Epithelial cell of esophagus (primary cell): ENCODE data around the gene DSTN.

ENCODE experiments used
- DNase-seq: peaks from one replicate; pipeline ENCODE4 v3.0.0; 2010; ENCODE audit warnings: low read depth
- H3K4me3 ChIP-seq: 2 replicates; pipeline ENCODE4 v1.5.1; 2011; ENCODE audit warnings: mild to moderate bottlenecking, low read length, control low read depth
- CTCF ChIP-seq: IDR thresholded peaks from 2 replicates; pipeline ENCODE4 v1.5.1; 2011; ENCODE audit warnings: low read depth, mild to moderate bottlenecking, low read length, control low read depth, inconsistent platforms; ENCODE audit not compliant: insufficient read depth; ENCODE audit errors: missing control alignments

Gene DSTN

GRCh38 chr20:17622851-17623508 is 53.1 kb downstream of the DSTN start:
- no peak for TF ChIP-seq CTCF

GRCh38 chr20:17624070-17624469 is 54.2 kb downstream of the DSTN start:
- H3K4me3 ChIP-seq = no peak overlapping the region
- TF ChIP-seq CTCF = no peak
- DNase-seq = no peak

More at GRCh38 chr20:17622851-17623508, 53.1 kb downstream of the DSTN start:
- DNase-seq = no peak
- no peak overlapping the region for H3K4me3 ChIP-seq

- no peak for DNase-seq
- H3K4me3 ChIP-seq = no peak overlapping the region
- TF ChIP-seq CTCF = no peak
Measured at GRCh38 chr20:17624551-17625245, 54.8 kb downstream of the DSTN start.

GRCh38 chr20:17625246-17626051 is 55.6 kb downstream of the DSTN start:
- DNase-seq = no peak
- no peak overlapping the region for H3K4me3 ChIP-seq
- no peak for TF ChIP-seq CTCF

GRCh38 chr20:17626217-17627007 is 56.5 kb downstream of the DSTN start:
- no peak for TF ChIP-seq CTCF
- DNase-seq = no peak
- no peak overlapping the region for H3K4me3 ChIP-seq

GRCh38 chr20:17627101-17627955 is 57.5 kb downstream of the DSTN start:
- no peak for DNase-seq
- no peak for TF ChIP-seq CTCF
- no peak overlapping the region for H3K4me3 ChIP-seq
